ENCODE results near the gene YARS1. TPM values are rescaled to one million over a fixed set of nuclear protein-coding genes. Genes with fewer than 3 reads are reported as not detected.

YARS1 gene
- total RNA-seq, 4 donors from 2014 or later = 37.8 to 59.4 (median 55.9) TPM

DNA sequence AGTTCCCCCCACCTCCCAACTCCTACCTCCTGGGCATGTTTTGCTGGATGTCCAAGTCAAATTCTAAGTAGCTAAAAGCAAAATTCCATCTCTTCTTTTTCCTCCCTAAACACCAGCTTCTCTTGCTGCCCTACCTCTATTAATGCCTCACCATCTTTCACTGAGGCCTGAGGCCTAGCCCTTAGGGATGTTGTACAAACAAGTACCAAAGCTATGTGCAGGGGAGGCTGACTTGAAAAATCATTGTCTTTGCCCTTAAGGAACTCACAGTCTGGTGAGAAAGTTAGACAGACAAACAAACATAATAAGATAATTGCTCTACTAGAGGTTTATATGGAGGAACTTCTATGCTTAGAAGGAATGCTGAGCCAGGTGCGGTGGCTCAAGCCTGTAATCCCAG lies 89.3 kb downstream of the YARS1 start:
- Histone ChIP-seq H3K36me3 (no peaks in the 10 kb centered on the region), H3K4me3 (no peak overlapping the region), H3K9me3 (no peaks in the 10 kb centered on the region), H3K27me3 (no peaks in the 10 kb centered on the region), H3K4me1 (peaks cover 5 to 8% of the 10 kb centered on the region in 2 donors), H3K27ac (no peak overlapping the region)
- in situ Hi-C loops (cut with MboI; ENCODE audit: low sequenced_read_pairs in 4 of 4) (no loop called here), intact Hi-C loops (cut with DNase I; ENCODE audit: low total_unique reads) (no loop called here)
- no peak for ATAC-seq
- TF ChIP-seq, protein P1, sequence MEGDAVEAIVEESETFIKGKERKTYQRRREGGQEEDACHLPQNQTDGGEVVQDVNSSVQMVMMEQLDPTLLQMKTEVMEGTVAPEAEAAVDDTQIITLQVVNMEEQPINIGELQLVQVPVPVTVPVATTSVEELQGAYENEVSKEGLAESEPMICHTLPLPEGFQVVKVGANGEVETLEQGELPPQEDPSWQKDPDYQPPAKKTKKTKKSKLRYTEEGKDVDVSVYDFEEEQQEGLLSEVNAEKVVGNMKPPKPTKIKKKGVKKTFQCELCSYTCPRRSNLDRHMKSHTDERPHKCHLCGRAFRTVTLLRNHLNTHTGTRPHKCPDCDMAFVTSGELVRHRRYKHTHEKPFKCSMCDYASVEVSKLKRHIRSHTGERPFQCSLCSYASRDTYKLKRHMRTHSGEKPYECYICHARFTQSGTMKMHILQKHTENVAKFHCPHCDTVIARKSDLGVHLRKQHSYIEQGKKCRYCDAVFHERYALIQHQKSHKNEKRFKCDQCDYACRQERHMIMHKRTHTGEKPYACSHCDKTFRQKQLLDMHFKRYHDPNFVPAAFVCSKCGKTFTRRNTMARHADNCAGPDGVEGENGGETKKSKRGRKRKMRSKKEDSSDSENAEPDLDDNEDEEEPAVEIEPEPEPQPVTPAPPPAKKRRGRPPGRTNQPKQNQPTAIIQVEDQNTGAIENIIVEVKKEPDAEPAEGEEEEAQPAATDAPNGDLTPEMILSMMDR (IDR thresholded peaks at IDR 0.05 in 4 of 5, conservative IDR thresholded peaks at IDR 0.05 in 1 of 5) = no peak
- no peak for TF ChIP-seq POLR2A (IDR thresholded peaks at IDR 0.05)
- DNase-seq = no peak

- peaks cover 5 to 8% of the 10 kb centered on the region in 2 donors for H3K4me1 ChIP-seq
- H3K27ac ChIP-seq = no peak overlapping the region
- no peak overlapping the region for H3K4me3 ChIP-seq
- H3K9me3 ChIP-seq = no peaks in the 10 kb centered on the region
- intact Hi-C loops (cut with DNase I; ENCODE audit: low total_unique reads) (no loop called here), in situ Hi-C loops (cut with MboI; ENCODE audit: low sequenced_read_pairs in 4 of 4) (no loop called here)
- no peaks in the 10 kb centered on the region for H3K36me3 ChIP-seq
- DNase-seq = no peak
- no peak for ATAC-seq
- TF ChIP-seq, protein P1 (IDR thresholded peaks at IDR 0.05 in 4 of 5, conservative IDR thresholded peaks at IDR 0.05 in 1 of 5) = no peak
- TF ChIP-seq POLR2A (IDR thresholded peaks at IDR 0.05) = no peak
- H3K27me3 ChIP-seq = no peaks in the 10 kb centered on the region
Measured at GRCh38 chr1:32725615-32725982, 91.6 kb downstream of the YARS1 start.

Other genes starting within 250 kb of the YARS1 start
- gene ZBTB8OS, start 166.8 kb downstream of the YARS1 start, total RNA-seq = 10 to 100 TPM; 22.1 to 48.1 (median 27.1) TPM
- gene RBBP4, start 166.2 kb downstream of the YARS1 start, total RNA-seq = 10 to 100 TPM; 50.0 to 92.3 (median 53.0) TPM
- gene SYNC, start 114.6 kb downstream of the YARS1 start, total RNA-seq = 100 to 1,000 TPM in 3 of 4 donors, 10 to 100 TPM in 1; 68.3 to 252 (median 158) TPM
- 10 to 100 TPM in 2 of 4 donors, 1 to 10 TPM in 2; 4.9 to 11.5 (median 9.9) TPM for gene S100PBP, start 295 bp upstream of the YARS1 start, total RNA-seq
- 100 to 1,000 TPM in 3 of 4 donors, 10 to 100 TPM in 1; 39.6 to 274 (median 114) TPM for gene FNDC5, start 53.6 kb upstream of the YARS1 start, total RNA-seq
- not detected for gene HPCA, start 69.1 kb upstream of the YARS1 start, total RNA-seq
- 1 to 10 TPM; 4.0 to 7.0 (median 4.8) TPM for gene TMEM54, start 84.0 kb upstream of the YARS1 start, total RNA-seq
- gene RNF19B, start 147.5 kb upstream of the YARS1 start, total RNA-seq = 10 to 100 TPM; 22.7 to 34.4 (median 28.6) TPM
- gene AK2, start 219.5 kb upstream of the YARS1 start, total RNA-seq = 100 to 1,000 TPM; 125 to 261 (median 152) TPM